Measurements from ENCODE around the gene SLC5A10.

Gene SLC5A10

DNA sequence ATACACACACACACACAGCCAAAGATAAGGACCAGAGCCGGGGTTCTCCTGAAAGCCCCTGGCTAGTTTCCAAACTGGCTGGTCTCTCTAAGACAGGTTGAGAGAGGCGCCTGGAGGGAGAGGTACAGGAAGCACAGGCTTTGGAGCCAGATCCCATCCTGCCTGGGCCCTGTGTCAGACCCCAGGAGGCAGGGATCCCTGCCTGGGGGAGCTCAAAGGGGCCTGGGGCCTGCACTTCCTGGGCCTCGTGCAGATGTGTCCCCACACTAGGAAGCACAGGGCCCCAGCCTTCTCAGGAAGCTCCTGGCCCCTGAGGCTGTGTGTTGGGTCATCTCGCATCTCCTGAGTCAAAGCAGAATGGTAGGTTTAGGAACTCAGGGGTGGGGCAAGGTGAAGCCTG lies 16.0 kb downstream of the SLC5A10 start:
- peaks cover 30% of the 10 kb centered on the region for H3K4me1 ChIP-seq (ENCODE audit: control insufficient read depth, insufficient read depth, low read length)
- no peak overlapping the region for H3K9ac ChIP-seq (ENCODE audit: low read depth, low read length)
- H3K4me3 ChIP-seq (ENCODE audit: low read length): no peak overlapping the region
- H3K36me3 ChIP-seq (ENCODE audit: insufficient read depth, low read length): peaks cover 18% of the 10 kb centered on the region
- no peaks in the 10 kb centered on the region for H3K9me3 ChIP-seq (replicated peaks; ENCODE audit: low read length)
- no peaks in the 10 kb centered on the region for H3K27me3 ChIP-seq (ENCODE audit: control insufficient read depth, insufficient read depth, low read length)
- no peak overlapping the region for H3K4me2 ChIP-seq (ENCODE audit: low read length)

DNA sequence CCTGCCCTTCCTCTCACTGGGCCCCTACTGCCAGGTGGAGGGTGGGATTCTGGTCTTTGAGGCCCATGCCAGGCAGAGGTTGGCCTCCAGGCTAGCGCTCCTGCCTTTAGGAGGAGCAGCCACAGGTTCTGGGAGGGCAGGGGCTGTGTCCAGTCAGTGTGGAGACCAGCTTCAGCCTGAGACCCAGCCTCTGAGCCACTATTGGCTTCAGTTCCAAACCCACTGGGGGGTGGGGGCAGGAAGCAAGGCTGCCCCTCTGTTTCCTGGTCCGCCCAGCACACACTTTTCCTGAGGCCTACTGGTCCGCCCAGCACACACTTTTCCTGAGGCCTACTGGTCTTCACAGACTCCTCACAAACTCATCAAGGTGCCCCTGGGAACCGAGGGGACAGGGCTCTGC lies 16.4 kb downstream of the SLC5A10 start:
- no peak overlapping the region for H3K4me3 ChIP-seq (ENCODE audit: low read length)
- H3K4me1 ChIP-seq (ENCODE audit: control insufficient read depth, insufficient read depth, low read length): peaks cover 25% of the 10 kb centered on the region
- no peak overlapping the region for H3K4me2 ChIP-seq (ENCODE audit: low read length)
- peaks cover 18% of the 10 kb centered on the region for H3K36me3 ChIP-seq (ENCODE audit: insufficient read depth, low read length)
- H3K9me3 ChIP-seq (replicated peaks; ENCODE audit: low read length): no peaks in the 10 kb centered on the region
- H3K27me3 ChIP-seq (ENCODE audit: control insufficient read depth, insufficient read depth, low read length): no peaks in the 10 kb centered on the region
- H3K9ac ChIP-seq (ENCODE audit: low read depth, low read length): no peak overlapping the region

DNA sequence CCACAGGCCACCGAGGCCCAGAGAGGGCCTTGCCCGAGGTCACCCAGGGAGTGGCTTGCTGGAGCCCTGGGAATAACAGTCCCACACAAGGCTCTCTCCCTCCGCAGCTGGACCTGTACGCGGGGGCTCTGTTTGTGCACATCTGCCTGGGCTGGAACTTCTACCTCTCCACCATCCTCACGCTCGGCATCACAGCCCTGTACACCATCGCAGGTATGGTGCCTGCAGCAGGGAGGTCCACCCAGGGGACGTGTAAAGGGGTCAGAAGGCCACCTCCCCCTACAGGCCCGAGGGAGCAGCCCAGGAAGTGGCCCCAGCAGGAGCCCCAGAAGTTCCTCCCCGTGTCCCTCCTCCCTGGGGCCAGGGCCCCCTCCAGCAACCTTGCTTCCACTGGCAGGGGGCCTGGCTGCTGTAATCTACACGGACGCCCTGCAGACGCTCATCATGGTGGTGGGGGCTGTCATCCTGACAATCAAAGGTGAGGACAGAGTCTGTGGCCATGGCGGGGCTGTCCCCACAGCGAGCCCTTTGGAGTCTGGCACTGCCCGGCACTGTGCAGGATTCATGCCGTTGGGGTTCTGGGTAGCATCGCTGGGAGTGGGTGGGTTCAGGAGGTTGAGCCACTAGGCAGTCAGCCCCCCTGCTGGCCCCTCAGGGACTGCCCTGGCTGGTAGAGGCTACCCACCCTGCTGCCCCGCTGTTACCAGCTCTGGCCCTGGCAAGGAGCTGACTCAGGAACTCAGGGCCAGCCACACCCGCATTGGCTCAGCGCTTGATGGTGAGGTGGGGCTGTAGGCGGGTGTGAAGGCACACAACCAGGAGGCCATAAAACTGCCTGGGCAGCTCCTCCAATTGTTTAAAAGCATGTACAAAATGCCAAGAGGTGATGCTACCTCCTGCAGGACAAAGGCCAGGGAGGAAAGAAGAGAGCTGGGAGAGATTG lies 17.3 kb downstream of the SLC5A10 start:
- H3K4me2 ChIP-seq (ENCODE audit: low read length): no peak overlapping the region
- H3K4me1 ChIP-seq (ENCODE audit: control insufficient read depth, insufficient read depth, low read length): peaks cover 22% of the 10 kb centered on the region
- peaks cover 18% of the 10 kb centered on the region for H3K36me3 ChIP-seq (ENCODE audit: insufficient read depth, low read length)
- H3K4me3 ChIP-seq (ENCODE audit: low read length): no peak overlapping the region
- no peaks in the 10 kb centered on the region for H3K9me3 ChIP-seq (replicated peaks; ENCODE audit: low read length)
- no peak overlapping the region for H3K9ac ChIP-seq (ENCODE audit: low read depth, low read length)
- no peaks in the 10 kb centered on the region for H3K27me3 ChIP-seq (ENCODE audit: control insufficient read depth, insufficient read depth, low read length)

GRCh38 chr17:18970582-18971480 lies 18.9 kb downstream of the SLC5A10 start:
- H3K4me2 ChIP-seq (ENCODE audit: low read length): no peak overlapping the region
- no peak overlapping the region for H3K9ac ChIP-seq (ENCODE audit: low read depth, low read length)
- no peak overlapping the region for H3K4me3 ChIP-seq (ENCODE audit: low read length)
- H3K36me3 ChIP-seq (ENCODE audit: insufficient read depth, low read length): peaks cover 18% of the 10 kb centered on the region
- H3K27me3 ChIP-seq (ENCODE audit: control insufficient read depth, insufficient read depth, low read length): no peaks in the 10 kb centered on the region
- peaks cover 28% of the 10 kb centered on the region for H3K4me1 ChIP-seq (ENCODE audit: control insufficient read depth, insufficient read depth, low read length)
- H3K9me3 ChIP-seq (replicated peaks; ENCODE audit: low read length): no peaks in the 10 kb centered on the region

GRCh38 chr17:18971801-18972200 lies 19.8 kb downstream of the SLC5A10 start:
- H3K4me3 ChIP-seq (ENCODE audit: low read length): no peak overlapping the region
- H3K27me3 ChIP-seq (ENCODE audit: control insufficient read depth, insufficient read depth, low read length): no peaks in the 10 kb centered on the region
- no peaks in the 10 kb centered on the region for H3K9me3 ChIP-seq (replicated peaks; ENCODE audit: low read length)
- H3K36me3 ChIP-seq (ENCODE audit: insufficient read depth, low read length): peaks cover 23% of the 10 kb centered on the region
- no peak overlapping the region for H3K4me2 ChIP-seq (ENCODE audit: low read length)
- no peak overlapping the region for H3K9ac ChIP-seq (ENCODE audit: low read depth, low read length)
- peaks cover 28% of the 10 kb centered on the region for H3K4me1 ChIP-seq (ENCODE audit: control insufficient read depth, insufficient read depth, low read length)

DNA sequence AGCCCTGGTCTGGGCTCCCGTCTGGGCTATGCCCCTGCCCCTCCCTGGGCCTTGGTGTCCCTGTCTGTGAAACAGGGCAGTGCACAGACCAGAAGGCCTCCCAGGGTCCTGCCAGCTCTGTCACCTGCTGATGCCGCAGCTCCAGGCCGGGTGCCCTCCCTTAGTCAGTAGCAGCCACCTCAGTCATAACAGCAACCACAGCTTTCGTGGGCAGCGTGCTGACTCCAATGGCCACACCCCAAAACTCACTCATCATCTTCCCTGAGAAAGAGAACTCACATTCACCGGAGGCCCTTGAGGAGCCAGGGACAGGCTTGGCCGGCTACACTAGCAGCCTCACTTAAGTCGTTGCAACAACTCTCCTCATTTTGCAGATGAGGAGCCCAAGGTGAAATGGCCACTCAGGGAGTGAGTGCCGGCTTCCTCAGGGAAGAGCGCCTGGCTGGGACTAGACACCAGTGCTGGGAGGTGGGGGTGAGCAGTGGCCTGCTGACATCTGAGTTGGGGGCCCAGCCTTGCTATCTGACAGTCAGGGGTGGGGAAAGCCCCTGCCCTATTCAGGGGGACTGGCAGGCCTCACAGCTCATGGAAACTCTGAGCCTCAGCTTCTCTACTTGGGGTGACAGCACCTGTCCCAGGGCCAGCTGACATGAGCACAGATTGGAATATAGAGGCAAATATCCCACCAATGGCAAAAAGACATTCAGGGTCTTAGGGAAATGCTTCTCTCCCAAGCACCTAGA lies 22.6 kb downstream of the SLC5A10 start:
- Histone ChIP-seq H3K4me1 (ENCODE audit: control insufficient read depth, insufficient read depth, low read length) (peaks cover 13% of the 10 kb centered on the region), H3K4me2 (ENCODE audit: low read length) (no peak overlapping the region), H3K27me3 (ENCODE audit: control insufficient read depth, insufficient read depth, low read length) (no peaks in the 10 kb centered on the region), H3K36me3 (ENCODE audit: insufficient read depth, low read length) (peaks cover 34% of the 10 kb centered on the region), H3K4me3 (ENCODE audit: low read length) (no peak overlapping the region), H3K9me3 (replicated peaks; ENCODE audit: low read length) (no peaks in the 10 kb centered on the region), H3K9ac (ENCODE audit: low read depth, low read length) (no peak overlapping the region)

DNA sequence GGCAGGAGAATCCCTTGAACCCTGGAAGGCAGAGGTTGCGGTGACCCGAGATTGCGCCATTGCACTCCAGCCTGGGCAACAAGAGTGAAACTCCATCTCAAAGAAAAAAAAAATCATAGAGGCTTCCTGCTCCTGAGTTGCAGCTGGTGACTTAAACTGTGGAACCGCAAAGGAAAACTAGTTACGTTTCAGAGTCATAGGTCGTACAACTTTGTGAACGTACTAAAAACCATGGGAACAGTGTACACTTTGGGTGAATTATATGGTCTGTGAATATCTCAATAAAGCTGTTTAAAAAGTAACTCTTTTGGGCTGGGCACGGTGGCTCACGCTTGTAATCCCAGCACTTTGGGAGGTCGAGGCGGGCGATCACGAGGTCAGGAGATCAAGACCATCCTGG lies 23.6 kb downstream of the SLC5A10 start:
- Histone ChIP-seq H3K4me3 (ENCODE audit: low read length) (no peak overlapping the region), H3K9me3 (replicated peaks; ENCODE audit: low read length) (no peaks in the 10 kb centered on the region), H3K4me1 (ENCODE audit: control insufficient read depth, insufficient read depth, low read length) (peaks cover 9% of the 10 kb centered on the region), H3K4me2 (ENCODE audit: low read length) (no peak overlapping the region), H3K9ac (ENCODE audit: low read depth, low read length) (no peak overlapping the region), H3K36me3 (ENCODE audit: insufficient read depth, low read length) (peaks cover 30% of the 10 kb centered on the region), H3K27me3 (ENCODE audit: control insufficient read depth, insufficient read depth, low read length) (no peaks in the 10 kb centered on the region)

GRCh38 chr17:18976201-18976600 lies 24.2 kb downstream of the SLC5A10 start:
- Histone ChIP-seq H3K4me1 (ENCODE audit: control insufficient read depth, insufficient read depth, low read length) (peaks cover 16% of the 10 kb centered on the region), H3K27me3 (ENCODE audit: control insufficient read depth, insufficient read depth, low read length) (no peaks in the 10 kb centered on the region), H3K9ac (ENCODE audit: low read depth, low read length) (no peak overlapping the region), H3K4me2 (ENCODE audit: low read length) (no peak overlapping the region), H3K36me3 (ENCODE audit: insufficient read depth, low read length) (peaks cover 24% of the 10 kb centered on the region), H3K4me3 (ENCODE audit: low read length) (no peak overlapping the region), H3K9me3 (replicated peaks; ENCODE audit: low read length) (no peaks in the 10 kb centered on the region)

GRCh38 chr17:18977021-18977420 lies 25.1 kb downstream of the SLC5A10 start:
- Histone ChIP-seq H3K4me2 (ENCODE audit: low read length) (no peak overlapping the region), H3K4me1 (ENCODE audit: control insufficient read depth, insufficient read depth, low read length) (peaks cover 24% of the 10 kb centered on the region), H3K9me3 (replicated peaks; ENCODE audit: low read length) (no peaks in the 10 kb centered on the region), H3K4me3 (ENCODE audit: low read length) (no peak overlapping the region), H3K27me3 (ENCODE audit: control insufficient read depth, insufficient read depth, low read length) (no peaks in the 10 kb centered on the region), H3K36me3 (ENCODE audit: insufficient read depth, low read length) (peaks cover 19% of the 10 kb centered on the region), H3K9ac (ENCODE audit: low read depth, low read length) (no peak overlapping the region)

DNA sequence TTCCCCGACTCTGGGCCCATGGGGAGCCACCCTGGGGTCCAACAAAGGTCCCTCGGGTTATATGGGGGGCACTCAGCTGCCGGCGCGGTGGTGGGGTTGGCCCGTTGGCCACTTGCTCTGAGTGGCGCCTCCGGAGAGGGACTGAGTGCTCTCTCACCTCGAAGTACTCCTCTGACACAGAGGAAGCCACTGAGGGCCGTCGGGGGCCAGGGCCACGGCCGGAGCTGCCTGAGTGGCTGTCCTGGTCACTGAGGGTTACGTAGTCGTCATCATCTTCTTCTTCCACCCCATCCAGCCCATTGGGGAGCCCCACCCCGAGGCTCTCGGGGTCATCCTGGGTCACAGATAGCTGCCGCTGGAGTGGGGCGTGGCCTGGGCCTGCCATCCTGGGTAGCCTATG lies 25.7 kb downstream of the SLC5A10 start:
- H3K4me3 ChIP-seq (ENCODE audit: low read length): no peak overlapping the region
- no peaks in the 10 kb centered on the region for H3K9me3 ChIP-seq (replicated peaks; ENCODE audit: low read length)
- peaks cover 30% of the 10 kb centered on the region for H3K4me1 ChIP-seq (ENCODE audit: control insufficient read depth, insufficient read depth, low read length)
- peaks cover 19% of the 10 kb centered on the region for H3K36me3 ChIP-seq (ENCODE audit: insufficient read depth, low read length)
- H3K27me3 ChIP-seq (ENCODE audit: control insufficient read depth, insufficient read depth, low read length): no peaks in the 10 kb centered on the region
- no peak overlapping the region for H3K4me2 ChIP-seq (ENCODE audit: low read length)
- H3K9ac ChIP-seq (ENCODE audit: low read depth, low read length): no peak overlapping the region

DNA sequence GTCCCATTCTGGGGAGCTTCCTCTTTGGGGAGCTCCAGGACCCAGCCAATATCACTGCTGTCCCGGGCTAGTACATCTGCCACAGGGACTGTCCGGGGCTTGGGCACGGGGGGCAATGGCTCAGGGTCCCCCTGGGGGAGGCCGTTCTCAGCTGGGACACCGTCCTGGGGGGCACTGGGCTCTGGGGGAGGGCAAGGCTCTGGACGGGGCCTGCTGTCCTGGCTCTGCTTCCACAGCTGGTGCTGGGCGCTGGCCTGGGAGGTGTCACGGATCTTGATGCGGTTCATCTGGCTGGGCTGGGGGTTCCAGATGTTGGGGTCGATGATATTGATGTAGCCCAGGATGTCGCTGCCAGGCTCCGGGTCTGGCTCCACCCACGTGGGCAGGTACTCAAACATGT lies 26.1 kb downstream of the SLC5A10 start:
- H3K36me3 ChIP-seq (ENCODE audit: insufficient read depth, low read length): peaks cover 19% of the 10 kb centered on the region
- H3K9ac ChIP-seq (ENCODE audit: low read depth, low read length): no peak overlapping the region
- H3K9me3 ChIP-seq (replicated peaks; ENCODE audit: low read length): no peaks in the 10 kb centered on the region
- no peak overlapping the region for H3K4me2 ChIP-seq (ENCODE audit: low read length)
- no peaks in the 10 kb centered on the region for H3K27me3 ChIP-seq (ENCODE audit: control insufficient read depth, insufficient read depth, low read length)
- H3K4me1 ChIP-seq (ENCODE audit: control insufficient read depth, insufficient read depth, low read length): peaks cover 34% of the 10 kb centered on the region
- H3K4me3 ChIP-seq (ENCODE audit: low read length): no peak overlapping the region

All from skeletal muscle satellite cell (primary cell).